HuH-7.5 (cell line): Measurements from ENCODE around the gene ASIC1.
"Not testable (repeated sequence)": the region's sequence is repeated elsewhere in the genome, so short reads cannot be mapped to it uniquely, and the experiment has no call there.

Experiments
- DNase-seq: peaks from one replicate; pipeline ENCODE4 v3.0.0; 2011; ENCODE audit warnings: low spot score

ASIC1 gene

GRCh38 chr12:50061946-50062686 is 4.7 kb downstream of the ASIC1 start:
- DNase-seq = no peak

GRCh38 chr12:50062728-50063460 is 5.5 kb downstream of the ASIC1 start:
- DNase-seq = no peak

GRCh38 chr12:50065726-50066310 is 8.4 kb downstream of the ASIC1 start:
- DNase-seq = no peak

- no peak for DNase-seq
These were observed 9.0 kb downstream of the ASIC1 start for GRCh38 chr12:50066402-50066801.

- DNase-seq = no peak
These were observed 11.7 kb downstream of the ASIC1 start for GRCh38 chr12:50069069-50069468.

GRCh38 chr12:50069539-50069938 is 12.1 kb downstream of the ASIC1 start:
- no peak for DNase-seq

GRCh38 chr12:50070314-50071060 is 13.1 kb downstream of the ASIC1 start:
- peak; percentile 74 for DNase-seq

GRCh38 chr12:50072198-50072907 is 15.0 kb downstream of the ASIC1 start:
- no peak for DNase-seq

- DNase-seq = no peak
These were observed 15.8 kb downstream of the ASIC1 start for GRCh38 chr12:50073206-50073605.

GRCh38 chr12:50073712-50074111 is 16.3 kb downstream of the ASIC1 start:
- DNase-seq = no peak

GRCh38 chr12:50074936-50075807 is 17.8 kb downstream of the ASIC1 start:
- DNase-seq = peak; percentile 92

GRCh38 chr12:50075808-50076170 is 18.4 kb downstream of the ASIC1 start:
- DNase-seq = no peak

- no peak for DNase-seq
These were observed 19.7 kb downstream of the ASIC1 start for GRCh38 chr12:50077099-50077498.

GRCh38 chr12:50078281-50078680 is 20.9 kb downstream of the ASIC1 start:
- DNase-seq = no peak

- no peak for DNase-seq
These were observed 22.4 kb downstream of the ASIC1 start for GRCh38 chr12:50079771-50080170.

GRCh38 chr12:50081096-50081808 is 23.9 kb downstream of the ASIC1 start:
- DNase-seq = no peak

GRCh38 chr12:50082644-50083043 is 25.2 kb downstream of the ASIC1 start:
- peak; percentile 56 for DNase-seq

- no peak for DNase-seq
These were observed 25.9 kb downstream of the ASIC1 start for GRCh38 chr12:50083301-50083700.

GRCh38 chr12:50084409-50084774 is 27.0 kb downstream of the ASIC1 start:
- DNase-seq = not testable (repeated sequence)
